Naive thymus-derived CD4-positive, alpha-beta T cell (primary cell): ENCODE measurements around the gene ZC3H12D. TPM values are rescaled to one million over a fixed set of nuclear protein-coding genes. Genes with fewer than 3 reads are reported as not detected.

Experiments
- ATAC-seq: fragments of 150-1000 bp; cut with Tn5 transposase; 2 replicates; pipeline ENCODE4 v1.10.0; 2021; ENCODE audit warnings: mild to moderate bottlenecking, moderate library complexity
- CTCF ChIA-PET: fragments of 350-600 bp; sonication (Branson Sonifier 250); formaldehyde crosslinking; loops from one replicate; lab custom pipeline; 2021; ENCODE audit warnings: antibody characterized with exemption; lab: Charles Lee
- POLR2A ChIA-PET: fragments of 350-600 bp; sonication (Branson Sonifier 250); formaldehyde crosslinking; loops from one replicate; lab custom pipeline; 2021; ENCODE audit warnings: antibody characterized with exemption, inconsistent platforms; lab: Charles Lee
- DNase-seq, 9 donors: peaks; one replicate each; pipeline versions ENCODE4 v3.0.0 to v3.0.0-alpha.2; 2020 to 2022; ENCODE audit warnings: mixed read lengths in 1 of 9
- H3K27ac ChIP-seq: one replicate; pipeline ENCODE4 v1.7.0; 2013; ENCODE audit warnings: mild to moderate bottlenecking, low read depth, low read length, moderate library complexity
- H3K27me3 ChIP-seq, 2 donors: one replicate each; pipeline ENCODE4 v1.7.0; 2013; ENCODE audit warnings: low read length in 2 of 2, mild to moderate bottlenecking in 2 of 2, moderate library complexity in 2 of 2; ENCODE audit not compliant: control insufficient read depth in 2 of 2, insufficient read depth in 2 of 2
- H3K36me3 ChIP-seq, 3 experiments: 1 replicate in 2 of 3; 2 replicates in 1 of 3; pipeline ENCODE4 v1.7.0; 2013; ENCODE audit warnings: low read length in 3 of 3, mild to moderate bottlenecking in 3 of 3, moderate library complexity in 1 of 3; ENCODE audit not compliant: insufficient read depth in 3 of 3, control insufficient read depth in 2 of 3
- H3K4me1 ChIP-seq, 2 donors: one replicate each; pipeline ENCODE4 v1.7.0; 2013; ENCODE audit warnings: low read length in 2 of 2, mild to moderate bottlenecking in 2 of 2, moderate library complexity in 1 of 2; ENCODE audit not compliant: control insufficient read depth in 2 of 2, insufficient read depth in 2 of 2
- H3K4me3 ChIP-seq: 2 replicates; pipeline ENCODE4 v1.7.0; 2013; ENCODE audit warnings: mild to moderate bottlenecking, low read length
- H3K9me3 ChIP-seq, 3 experiments: 1 replicate in 2 of 3; 2 replicates in 1 of 3; pipeline ENCODE4 v1.7.0; 2013; ENCODE audit warnings: low read length in 3 of 3; ENCODE audit not compliant: control insufficient read depth in 2 of 3
- H3K27ac Mint-ChIP-seq, 9 donors: one replicate each; pipeline ENCODE4 v1.8.0; 2020 to 2022; ENCODE audit warnings: mixed read lengths in 9 of 9, mild to moderate bottlenecking in 8 of 9, moderate library complexity in 5 of 9, inconsistent platforms in 2 of 9
- H3K27me3 Mint-ChIP-seq, 5 donors: one replicate each; pipeline ENCODE4 v1.8.0; 2021 to 2022; ENCODE audit warnings: mixed read lengths in 5 of 5, mild to moderate bottlenecking in 1 of 5
- H3K36me3 Mint-ChIP-seq, 5 donors: one replicate each; pipeline ENCODE4 v1.8.0; 2020 to 2022; ENCODE audit warnings: mixed read lengths in 5 of 5, mild to moderate bottlenecking in 3 of 5, inconsistent platforms in 1 of 5
- H3K4me1 Mint-ChIP-seq, 7 donors: one replicate each; pipeline ENCODE4 v1.8.0; 2020 to 2022; ENCODE audit warnings: mixed read lengths in 7 of 7, mild to moderate bottlenecking in 3 of 7, inconsistent platforms in 1 of 7
- H3K4me3 Mint-ChIP-seq, 10 donors: one replicate each; pipeline ENCODE4 v1.8.0; 2020 to 2022; ENCODE audit warnings: mild to moderate bottlenecking in 10 of 10, mixed read lengths in 10 of 10, moderate library complexity in 6 of 10, inconsistent platforms in 2 of 10
- H3K9me3 Mint-ChIP-seq, 11 donors: one replicate each; pipeline ENCODE4 v1.8.0; 2020 to 2022; ENCODE audit warnings: mixed read lengths in 11 of 11, mild to moderate bottlenecking in 4 of 11, inconsistent platforms in 1 of 11, moderate library complexity in 1 of 11
- intact Hi-C, 2 donors: fragments of 100-400 bp; cut with micrococcal nuclease; formaldehyde crosslinking; loops; one replicate each; pipeline ENCODE4 v1.15.1; 2023
- polyA plus RNA-seq, 2 donors: library from polyadenylated mRNA; unstranded; fragments of 300-500 nt; fragmentation: Illumina TruSeq; gene quantifications; one replicate each; pipeline ENCODE4 v1.2.3, GENCODE V29; 2021
- total RNA-seq, 6 experiments: library from RNA in 5 of 6; stranded (reverse) in 5 of 6; gene quantifications; 1 replicate in 5 of 6; 2 replicates in 1 of 6; pipeline ENCODE4 v1.2.3 and lab custom pipeline; 2021 to 2026

The ZC3H12D gene
- total and polyA plus RNA-seq, 7 experiments from 2014 or later, result 1.8 to 85.6 (median 67.9) TPM

DNA sequence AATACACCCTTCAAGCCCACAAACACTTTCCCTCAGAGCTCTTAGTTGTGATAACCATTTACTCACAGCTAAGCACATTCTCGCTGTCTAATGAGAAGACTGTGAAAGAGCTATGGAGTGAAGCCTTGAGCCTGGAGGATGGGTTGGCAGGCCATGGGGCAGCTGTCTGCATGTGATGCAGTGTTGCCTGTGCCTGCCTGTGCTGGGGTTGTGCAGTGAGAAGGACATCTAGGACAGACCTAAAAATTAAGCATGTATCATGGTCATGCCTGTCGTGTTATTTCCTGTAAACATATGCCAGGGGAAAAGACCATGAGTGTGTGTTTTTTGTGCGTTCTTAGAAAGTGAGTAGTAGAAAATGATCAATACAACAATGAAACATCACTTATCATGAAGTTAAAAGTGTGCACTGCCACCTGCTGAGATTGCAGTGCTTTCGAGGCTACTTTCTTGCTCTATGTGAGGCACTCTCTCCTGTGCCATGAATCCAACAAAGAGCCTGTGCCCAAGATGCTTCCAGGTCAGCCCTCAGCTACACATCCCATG is 8.1 kb upstream of the ZC3H12D start:
- H3K4me1 Mint-ChIP-seq, result peaks cover 30 to 88% (median 55%) of the 10 kb centered on the region in 7 donors
- peaks cover 0 to 1% (median 0%) of the 10 kb centered on the region in 11 donors for H3K9me3 Mint-ChIP-seq
- Histone ChIP-seq H3K36me3 (no peaks in the 10 kb centered on the region), H3K27ac (peak overlapping the region; percentile 15), H3K27me3 (no peaks in the 10 kb centered on the region), H3K4me1 (peaks cover 16 to 46% of the 10 kb centered on the region in 2 donors), H3K4me3 (no peak overlapping the region), H3K9me3 (no peaks in the 10 kb centered on the region)
- peak overlapping the region; percentile 84 to 100 (median 92) for H3K27ac Mint-ChIP-seq
- no peaks in the 10 kb centered on the region for H3K27me3 Mint-ChIP-seq
- ATAC-seq (no peak), DNase-seq (no peak)
- intact Hi-C loops, result no loop called here
- H3K36me3 Mint-ChIP-seq, result peaks cover 0 to 9% (median 6%) of the 10 kb centered on the region in 5 donors
- ChIA-PET POLR2A (interaction anchor here (1.8 kb wide), 1 partner anchor 18 kb away, joined by 6 read pairs; no protein-coding TSS in a partner anchor), CTCF (interaction anchor here (0.6 to 5.8 kb wide), 4 partner anchors 8 to 474 kb away, joined by 3 to 43 read pairs (median 6); partner anchors contain the start of gene ZC3H12D)
- H3K4me3 Mint-ChIP-seq, result peak overlapping the region in 4 of 10 donors; percentile 1 to 69 (median 20)

DNA sequence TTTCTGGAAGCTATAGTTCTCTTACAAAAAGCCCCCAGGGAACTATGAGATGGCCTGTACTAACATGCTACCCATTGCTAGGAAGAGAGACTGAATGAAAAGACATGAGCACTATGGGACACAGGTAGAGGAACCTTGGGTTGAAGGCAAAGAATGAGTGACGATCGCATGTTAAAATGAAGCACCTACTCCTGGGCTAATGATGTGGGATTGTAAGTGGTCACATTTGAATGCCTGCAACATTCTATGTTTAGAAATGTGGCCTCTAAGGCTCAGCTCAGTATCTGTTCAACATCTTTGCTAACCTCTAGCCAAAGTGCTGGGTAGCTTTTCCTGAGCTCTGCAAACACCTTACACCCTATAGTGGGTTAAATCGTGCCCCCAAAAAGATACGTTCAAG is 5.2 kb upstream of the ZC3H12D start:
- Histone ChIP-seq H3K9me3 (no peaks in the 10 kb centered on the region), H3K27me3 (no peaks in the 10 kb centered on the region), H3K4me1 (peaks cover 22 to 29% of the 10 kb centered on the region in 2 donors), H3K4me3 (no peak overlapping the region), H3K27ac (peak overlapping the region; percentile 8), H3K36me3 (no peaks in the 10 kb centered on the region)
- Mint-ChIP-seq H3K36me3 (peaks cover 0 to 9% (median 0%) of the 10 kb centered on the region in 5 donors), H3K4me3 (no peak overlapping the region), H3K9me3 (peaks cover 0 to 1% (median 0%) of the 10 kb centered on the region in 11 donors), H3K27me3 (no peaks in the 10 kb centered on the region), H3K27ac (peak overlapping the region in 6 of 9 donors; percentile 0 to 100 (median 34)), H3K4me1 (peaks cover 19 to 75% (median 38%) of the 10 kb centered on the region in 7 donors)
- ATAC-seq (no peak), DNase-seq (no peak)
- CTCF ChIA-PET, result interaction anchor here (1.0 to 2.3 kb wide), 2 partner anchors 27 to 59 kb away, joined by 3 to 13 read pairs; no protein-coding TSS in a partner anchor
- POLR2A ChIA-PET, result interaction anchor here (0.6 to 1.4 kb wide), 3 partner anchors 10 to 204 kb away, joined by 3 read pairs; no protein-coding TSS in a partner anchor
- intact Hi-C loops, result no loop called here

DNA sequence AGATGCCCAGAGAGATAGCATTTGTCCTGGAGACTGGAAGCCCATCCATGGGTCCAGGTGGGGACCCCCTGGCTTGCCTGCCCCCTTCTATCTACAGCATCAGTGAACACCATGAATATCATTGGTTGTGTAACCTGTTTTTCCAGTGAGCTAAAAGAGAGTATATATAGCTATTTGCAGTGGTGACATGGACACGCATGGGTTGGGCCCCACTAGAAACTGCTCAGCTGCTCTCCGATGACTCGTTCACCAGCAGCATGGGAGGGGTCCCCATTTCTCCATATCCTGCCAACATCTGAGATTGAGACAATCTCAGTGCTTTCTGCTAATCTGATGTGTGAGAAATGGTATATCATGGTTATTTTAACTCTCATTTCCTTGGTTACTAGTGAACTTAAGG is 4.0 kb upstream of the ZC3H12D start:
- POLR2A ChIA-PET, result interaction anchor here (1.2 to 1.4 kb wide), 2 partner anchors 9 to 58 kb away, joined by 3 read pairs; no protein-coding TSS in a partner anchor
- intact Hi-C loops, result no loop called here
- H3K4me1 ChIP-seq, result peaks cover 14 to 25% of the 10 kb centered on the region in 2 donors

DNA sequence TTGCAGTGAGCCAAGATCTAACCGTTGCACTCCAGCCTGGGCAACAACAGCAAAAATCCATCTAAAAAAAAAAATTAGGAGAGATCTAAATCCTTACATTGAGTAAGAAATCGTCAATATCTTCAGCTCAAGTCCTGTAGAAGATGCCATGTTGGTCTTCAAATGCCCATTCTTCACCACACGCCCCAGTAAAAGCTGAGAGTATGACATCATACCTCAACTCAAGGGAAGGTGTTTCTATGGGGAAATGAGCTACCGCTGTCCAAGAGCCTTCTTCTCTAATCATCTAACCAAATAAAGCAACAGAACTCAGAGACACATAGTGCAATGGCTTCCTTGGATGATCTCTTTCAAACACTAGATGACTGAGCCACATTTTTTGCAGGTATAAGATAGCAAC is 2.5 kb upstream of the ZC3H12D start:
- Mint-ChIP-seq H3K9me3 (no peaks in the 10 kb centered on the region), H3K36me3 (peaks cover 0 to 9% (median 0%) of the 10 kb centered on the region in 5 donors), H3K27me3 (no peaks in the 10 kb centered on the region), H3K4me3 (no peak overlapping the region), H3K27ac (peak overlapping the region in 7 of 9 donors; percentile 0 to 100 (median 59)), H3K4me1 (peaks cover 13 to 57% (median 39%) of the 10 kb centered on the region in 7 donors)
- intact Hi-C loops, result no loop called here
- Histone ChIP-seq H3K4me3 (no peak overlapping the region), H3K9me3 (no peaks in the 10 kb centered on the region), H3K36me3 (no peaks in the 10 kb centered on the region), H3K4me1 (peaks cover 12 to 20% of the 10 kb centered on the region in 2 donors), H3K27me3 (no peaks in the 10 kb centered on the region), H3K27ac (no peak overlapping the region)
- CTCF ChIA-PET, result interaction anchor here (1.1 to 3.7 kb wide), 4 partner anchors 9 to 164 kb away, joined by 3 to 22 read pairs (median 6); no protein-coding TSS in a partner anchor
- ATAC-seq (no peak), DNase-seq (no peak)
- POLR2A ChIA-PET, result no interaction called here

More for the DNA sequence above, 4.0 kb upstream of the ZC3H12D start:
- Mint-ChIP-seq H3K4me3 (peak overlapping the region in 1 of 10 donors; percentile 53), H3K4me1 (peaks cover 16 to 68% (median 36%) of the 10 kb centered on the region in 7 donors), H3K27ac (peak overlapping the region in 6 of 9 donors; percentile 10 to 100 (median 70)), H3K27me3 (no peaks in the 10 kb centered on the region), H3K36me3 (peaks cover 0 to 7% (median 1%) of the 10 kb centered on the region in 5 donors), H3K9me3 (peaks cover 0 to 1% (median 0%) of the 10 kb centered on the region in 11 donors)
- no peaks in the 10 kb centered on the region for H3K27me3 ChIP-seq
- H3K36me3 ChIP-seq, result no peaks in the 10 kb centered on the region
- no peaks in the 10 kb centered on the region for H3K9me3 ChIP-seq
- DNase-seq, result no peak
- ATAC-seq, result no peak
- H3K4me3 ChIP-seq, result no peak overlapping the region
- peak overlapping the region; percentile 37 for H3K27ac ChIP-seq
- CTCF ChIA-PET, result interaction anchor here (2.3 kb wide), 1 partner anchor 29 kb away, joined by 13 read pairs; no protein-coding TSS in a partner anchor

DNA sequence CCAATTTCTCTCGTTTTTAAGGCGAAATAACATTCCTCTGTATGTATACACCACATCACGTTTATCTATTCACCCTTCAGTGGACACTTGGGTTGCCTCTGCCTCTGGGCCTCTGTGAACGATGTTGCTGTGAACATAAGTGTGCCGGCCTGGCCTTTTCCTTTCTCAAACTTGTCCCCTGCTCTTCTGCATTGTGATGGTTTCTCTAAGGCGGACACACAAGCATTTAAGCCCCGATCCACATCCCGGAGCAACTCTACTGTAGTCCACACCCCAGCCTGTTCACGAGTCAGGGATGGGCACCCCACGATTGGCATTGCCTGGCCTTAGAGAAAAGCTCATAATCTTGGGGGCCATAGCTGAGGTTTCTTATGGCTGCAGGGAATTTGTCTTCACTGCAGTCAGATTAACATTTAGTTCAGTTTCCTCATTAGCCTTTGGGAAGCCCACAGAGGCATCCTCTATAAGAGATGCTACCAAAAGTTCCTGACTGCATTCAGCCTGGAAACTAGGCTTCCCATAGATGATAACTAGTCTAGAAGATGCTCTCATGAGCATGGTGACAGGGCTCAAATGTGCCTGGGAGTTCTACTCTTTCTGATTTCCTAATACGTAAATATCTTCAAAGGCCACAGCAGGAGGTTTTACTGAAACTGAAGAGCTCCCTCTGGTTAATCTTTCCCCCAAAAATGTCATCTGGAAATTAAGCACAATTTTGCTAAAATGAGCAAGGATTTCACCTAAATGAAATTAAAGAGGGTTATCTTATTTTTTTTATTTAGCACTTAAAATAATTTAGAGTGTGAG is 762 bp downstream of the ZC3H12D start:
- Mint-ChIP-seq H3K9me3 (no peaks in the 10 kb centered on the region), H3K27me3 (no peaks in the 10 kb centered on the region), H3K4me1 (peaks cover 40 to 73% (median 64%) of the 10 kb centered on the region in 7 donors), H3K27ac (peak overlapping the region; percentile 94 to 100 (median 98)), H3K4me3 (peak overlapping the region; percentile 85 to 95 (median 92)), H3K36me3 (peaks cover 0 to 30% (median 3%) of the 10 kb centered on the region in 5 donors)
- Histone ChIP-seq H3K4me1 (peaks cover 28 to 48% of the 10 kb centered on the region in 2 donors), H3K4me3 (peak overlapping the region; percentile 57), H3K9me3 (no peaks in the 10 kb centered on the region), H3K36me3 (no peaks in the 10 kb centered on the region), H3K27ac (peak overlapping the region; percentile 90), H3K27me3 (no peaks in the 10 kb centered on the region)
- DNase-seq, result peak in 1 of 9 donors; percentile 28
- CTCF ChIA-PET, result interaction anchor here (0.9 to 3.7 kb wide), 13 partner anchors 9 to 456 kb away, joined by 3 to 22 read pairs (median 4); no protein-coding TSS in a partner anchor
- intact Hi-C loops, result loop anchor here (1.0 to 2.0 kb wide), 6 partner anchors 17 to 82 kb away; partner anchors contain the start of gene GINM1 (in 1 of the 2)
- POLR2A ChIA-PET, result interaction anchor here (1.1 to 1.9 kb wide), 9 partner anchors 9 to 418 kb away, joined by 3 to 6 read pairs (median 4); partner anchors contain the start of genes NUP43, PCMT1 and PPIL4
- ATAC-seq, result no peak

DNA sequence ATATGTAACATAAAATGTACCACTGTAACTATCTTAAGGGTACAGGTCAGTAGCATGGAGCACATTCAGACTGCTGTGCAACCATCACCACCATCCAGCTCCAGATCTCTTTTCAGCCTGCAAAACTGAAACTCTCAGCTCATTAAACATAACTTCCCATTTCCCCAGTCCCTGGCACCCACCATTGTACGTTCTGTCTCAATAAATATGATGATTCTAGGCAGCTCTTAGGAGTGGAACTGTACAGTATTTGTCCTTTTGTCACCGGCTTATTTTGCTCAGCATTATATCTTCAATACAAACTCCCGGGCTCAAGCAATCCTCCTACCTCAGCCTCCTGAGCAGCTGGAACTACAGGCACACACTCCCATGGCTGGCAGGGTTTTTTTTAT is 1.5 kb downstream of the ZC3H12D start:
- Mint-ChIP-seq H3K27ac (peak overlapping the region; percentile 94 to 100 (median 98)), H3K4me1 (peaks cover 44 to 74% (median 69%) of the 10 kb centered on the region in 7 donors)
- H3K4me1 ChIP-seq, result peaks cover 28 to 48% of the 10 kb centered on the region in 2 donors

More for the DNA sequence above, 1.5 kb downstream of the ZC3H12D start:
- ChIA-PET POLR2A (interaction anchor here (1.0 to 1.9 kb wide), 7 partner anchors 9 to 266 kb away, joined by 3 to 6 read pairs (median 4); partner anchors contain the start of genes NUP43 and PCMT1), CTCF (interaction anchor here (0.6 to 2.3 kb wide), 11 partner anchors 9 to 455 kb away, joined by 3 to 14 read pairs (median 4); no protein-coding TSS in a partner anchor)
- no peaks in the 10 kb centered on the region for H3K27me3 Mint-ChIP-seq
- intact Hi-C loops, result no loop called here
- DNase-seq, result no peak
- H3K4me3 Mint-ChIP-seq, result peak overlapping the region; percentile 85 to 95 (median 92)
- H3K9me3 ChIP-seq, result no peaks in the 10 kb centered on the region
- peak overlapping the region; percentile 90 for H3K27ac ChIP-seq
- H3K27me3 ChIP-seq, result no peaks in the 10 kb centered on the region
- no peak for ATAC-seq
- no peaks in the 10 kb centered on the region for H3K36me3 ChIP-seq
- no peaks in the 10 kb centered on the region for H3K9me3 Mint-ChIP-seq
- peaks cover 0 to 35% (median 3%) of the 10 kb centered on the region in 5 donors for H3K36me3 Mint-ChIP-seq
- H3K4me3 ChIP-seq, result peak overlapping the region; percentile 57
